SH-SY5Y (cell line): ENCODE data around the gene LSM14B.

Experiments
- GATA2 ChIP-seq: IDR thresholded peaks from 2 replicates; pipeline ENCODE4 v1.6.1; 2011; ENCODE audit warnings: mild to moderate bottlenecking, low read depth, low read length
- GATA3 ChIP-seq: IDR thresholded peaks from 2 replicates; pipeline ENCODE4 v1.6.1; 2011; ENCODE audit warnings: low read depth, mild to moderate bottlenecking, low read length, moderate library complexity

DNA sequence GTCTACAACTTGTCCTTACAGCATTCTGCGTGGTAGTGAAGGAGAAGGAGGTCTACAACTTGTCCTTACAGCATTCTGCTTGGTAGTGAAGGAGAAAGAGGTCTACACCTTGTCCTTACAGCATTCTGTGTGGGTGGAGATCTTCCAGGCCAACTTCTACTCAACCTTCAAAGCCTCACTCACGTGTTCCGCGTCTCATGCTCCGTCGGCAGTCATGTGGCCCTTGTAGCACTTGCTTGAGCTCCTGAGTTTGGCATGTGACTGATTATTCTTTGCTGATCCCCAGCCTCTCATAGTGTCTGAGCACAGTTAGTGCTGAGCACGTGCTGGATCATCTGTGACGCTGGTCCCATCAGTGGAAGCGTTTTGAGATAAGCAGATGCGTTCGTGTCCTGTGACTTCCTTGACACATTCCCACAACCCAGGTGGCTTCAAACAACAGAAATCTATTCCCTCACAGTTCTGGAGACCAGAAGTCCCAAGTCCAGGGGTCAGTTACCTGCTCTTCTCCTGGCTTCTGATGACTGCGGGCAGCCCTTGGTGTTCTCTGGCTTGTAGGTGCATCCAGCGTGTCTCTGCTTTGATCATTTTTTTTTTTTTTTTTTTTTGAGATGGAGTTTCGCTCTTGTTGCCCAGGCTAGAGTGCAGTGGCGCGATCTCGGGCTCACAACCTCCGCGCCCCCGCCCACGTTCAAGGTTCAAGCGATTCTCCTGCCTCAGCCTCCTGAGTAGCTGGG is 23.9 kb downstream of the LSM14B start:
- TF ChIP-seq GATA2 (no peak), GATA3 (no peak)
